ENCODE data around the gene MYMK.

GRCh38 chr9:133529457-133529856 lies 4.7 kb upstream of the MYMK start:
- TF ChIP-seq CTCF (IDR thresholded peaks at IDR 0.05; ENCODE audit: borderline replicate concordance, extremely low read depth, low read length, poor library complexity, severe bottlenecking), result no peak
- TF ChIP-seq EZH2 (IDR thresholded peaks at IDR 0.05; ENCODE audit: borderline replicate concordance, low read depth, low read length, severe bottlenecking), result no peak

Data from DND-41 (cell line).